GM19455 (cell line): ENCODE results near the gene ARHGAP15.

ENCODE experiments used
- ATAC-seq: cut with Tn5 transposase; IDR thresholded peaks from one replicate; pipeline ENCODE4 v1.9.1; 2021; ENCODE audit not compliant: unreplicated experiment

Gene ARHGAP15

DNA sequence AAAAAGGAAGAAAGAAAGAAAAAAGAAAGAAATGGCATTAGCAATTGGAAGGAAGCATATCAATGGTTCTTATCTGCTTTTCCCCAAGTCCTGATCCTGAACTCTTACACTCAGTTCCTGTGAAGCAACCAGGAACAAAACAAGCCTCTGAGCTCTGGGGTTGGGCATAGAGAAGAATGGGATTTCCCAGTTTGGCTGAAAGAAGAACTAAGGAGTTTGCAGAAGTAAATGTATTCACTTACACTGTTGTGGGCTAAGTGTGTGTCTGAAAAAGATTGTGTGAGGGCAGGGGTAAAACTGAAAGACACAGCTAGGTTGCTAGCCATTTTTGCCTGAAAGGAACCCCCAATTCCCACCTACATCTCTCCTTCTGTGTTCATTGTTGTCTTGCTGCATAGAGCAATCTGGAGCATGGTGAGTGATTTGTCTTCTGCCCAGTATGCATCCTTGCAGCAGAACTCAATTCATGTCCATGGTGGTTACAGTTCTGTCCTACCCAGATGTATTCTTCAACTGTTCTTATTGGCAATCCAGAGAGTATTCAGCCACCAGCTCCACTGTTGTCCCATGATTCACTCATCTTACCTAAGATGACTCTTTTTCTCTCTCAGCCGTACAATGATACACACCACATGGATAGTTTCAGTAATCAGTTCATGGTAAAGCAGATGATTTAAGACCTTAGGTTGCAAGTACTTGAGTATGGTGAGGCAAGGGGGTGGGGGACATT is 348.7 kb downstream of the ARHGAP15 start:
- no peak for ATAC-seq

DNA sequence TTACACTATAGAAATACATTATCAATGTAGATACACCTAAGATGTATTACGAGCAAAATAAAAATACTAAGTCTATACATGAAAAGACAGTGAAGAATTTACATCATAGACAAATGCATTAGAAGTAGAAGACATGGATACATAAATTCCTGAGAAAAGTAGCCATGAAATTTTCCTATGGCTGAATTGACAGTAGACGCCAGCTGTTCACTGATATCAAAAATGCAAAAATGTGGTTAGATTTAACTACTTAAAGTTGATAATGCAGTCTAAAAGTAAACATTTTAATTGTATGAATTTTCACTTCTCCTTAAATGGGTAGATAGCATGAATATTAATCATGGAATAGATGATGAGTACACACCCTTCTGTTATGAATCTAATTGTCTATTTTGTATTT is 350.9 kb downstream of the ARHGAP15 start:
- no peak for ATAC-seq

DNA sequence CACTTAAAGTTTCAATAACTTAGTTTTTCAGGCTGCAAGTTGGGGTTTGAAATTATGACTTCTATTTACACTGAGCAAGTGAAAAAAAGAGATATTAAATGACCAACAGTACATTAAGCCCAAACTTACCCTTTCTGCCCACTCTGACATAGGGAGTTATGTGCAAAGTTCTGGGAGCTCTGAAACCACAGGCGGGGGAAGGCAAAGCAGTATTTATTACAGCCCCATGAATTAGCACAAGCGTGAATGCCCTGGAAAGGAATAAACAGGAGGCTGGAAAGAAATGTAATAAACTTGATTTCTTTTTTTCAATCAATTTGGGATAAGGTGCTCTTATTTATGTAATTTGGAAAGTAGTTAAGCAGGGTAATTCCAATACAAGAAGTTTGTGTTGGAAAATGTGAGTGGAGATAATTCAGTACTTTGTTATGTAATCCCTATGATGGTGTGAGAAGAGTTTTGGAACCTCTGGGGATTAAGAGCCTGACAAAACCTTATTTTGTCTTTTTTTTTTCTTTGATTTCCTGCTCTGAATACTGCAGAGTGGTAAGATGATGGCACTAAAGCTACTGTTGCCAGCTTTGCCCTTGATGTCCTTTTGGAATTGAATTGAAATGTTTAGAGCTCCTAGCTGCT is 351.5 kb downstream of the ARHGAP15 start:
- no peak for ATAC-seq

DNA sequence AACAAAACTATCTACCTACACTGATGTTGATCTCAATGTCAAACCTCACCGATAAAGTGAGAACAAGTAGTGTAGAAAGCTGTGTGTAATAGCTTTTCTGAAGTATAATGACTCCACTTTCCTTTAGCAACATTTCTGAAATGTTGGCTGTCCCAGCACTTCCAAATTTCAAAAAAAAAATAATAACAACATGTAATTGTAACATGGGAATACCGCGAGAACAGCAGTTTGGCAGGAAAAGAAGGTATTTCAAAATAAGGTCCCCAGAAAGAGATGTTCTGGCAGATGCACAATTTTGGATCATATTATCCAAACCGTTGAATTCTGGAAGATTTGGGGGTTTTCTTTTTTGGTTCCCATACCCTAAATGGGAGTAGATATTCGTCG is 352.0 kb downstream of the ARHGAP15 start:
- no peak for ATAC-seq

DNA sequence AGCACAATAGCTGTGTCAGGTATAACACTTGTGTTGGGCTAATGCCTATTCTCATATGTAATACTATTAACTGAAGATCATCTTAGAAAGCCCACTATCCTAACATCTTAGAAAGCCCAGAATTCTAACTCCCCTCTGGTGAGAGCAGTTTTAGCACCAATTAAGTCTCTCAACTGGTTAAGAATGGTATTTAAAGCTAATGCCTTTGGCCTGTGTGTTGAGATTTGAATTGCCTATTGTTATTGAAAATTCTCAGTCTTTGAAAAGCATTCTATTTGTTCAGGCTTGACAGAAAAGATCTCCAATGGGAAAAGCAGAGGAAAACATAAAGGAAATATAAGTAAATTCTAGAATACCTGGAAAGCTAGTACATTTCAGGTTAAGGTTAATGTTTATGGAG is 352.5 kb downstream of the ARHGAP15 start:
- ATAC-seq = no peak

DNA sequence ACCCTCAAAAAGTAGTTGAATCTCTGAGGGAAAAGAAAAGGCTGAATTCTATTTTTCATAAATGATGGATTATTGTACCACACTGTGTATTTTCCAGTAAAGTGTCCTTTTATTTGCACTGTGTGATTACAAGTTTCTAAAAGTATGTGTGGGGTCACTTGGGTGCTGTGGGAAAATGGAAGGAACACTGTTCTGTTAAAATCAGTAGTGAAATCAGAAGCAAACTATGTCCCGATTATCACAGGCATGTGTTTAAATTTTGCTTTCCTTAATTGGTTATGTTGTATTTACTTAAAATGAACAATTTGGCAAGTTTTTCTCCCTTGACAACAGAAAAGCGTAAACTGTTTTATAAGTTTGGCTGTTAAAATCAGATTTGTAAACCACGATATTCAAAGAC is 353.1 kb downstream of the ARHGAP15 start:
- no peak for ATAC-seq

DNA sequence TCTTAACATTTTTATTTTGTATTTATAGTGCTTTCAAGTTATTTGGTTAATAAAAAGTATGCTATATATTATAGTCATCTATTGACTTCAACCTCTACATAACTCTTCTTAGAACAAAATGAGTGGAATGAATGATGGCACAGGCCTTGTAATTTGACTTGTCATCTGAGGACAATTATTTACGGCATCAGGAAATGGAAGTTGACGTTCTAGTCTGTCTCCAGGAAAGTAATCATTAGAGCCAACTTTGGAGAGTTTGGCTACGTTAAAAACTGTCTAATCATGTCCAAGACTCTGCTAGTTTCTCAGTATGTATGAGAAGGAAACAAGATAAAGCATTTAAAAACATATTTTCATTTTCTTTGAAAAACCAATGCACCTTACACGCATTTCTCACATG is 353.6 kb downstream of the ARHGAP15 start:
- no peak for ATAC-seq

DNA sequence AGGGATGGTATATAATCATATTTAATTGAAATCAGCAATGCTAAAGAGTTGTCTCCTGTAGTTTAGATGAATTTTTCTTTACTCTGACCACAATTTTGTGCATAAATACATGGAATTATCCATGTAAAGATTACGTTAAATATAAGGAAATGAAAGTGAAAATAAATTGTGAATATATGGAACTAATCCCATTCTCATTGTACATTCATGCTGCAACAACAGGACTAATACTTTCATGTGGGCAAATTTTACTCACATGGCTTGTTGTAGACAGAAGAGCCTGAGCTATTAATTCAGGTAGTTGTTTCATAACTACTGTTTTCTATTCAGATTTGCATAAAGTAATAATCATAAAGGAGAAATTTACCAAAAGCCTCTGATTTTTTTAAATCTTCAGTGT is 357.8 kb downstream of the ARHGAP15 start:
- ATAC-seq = no peak

DNA sequence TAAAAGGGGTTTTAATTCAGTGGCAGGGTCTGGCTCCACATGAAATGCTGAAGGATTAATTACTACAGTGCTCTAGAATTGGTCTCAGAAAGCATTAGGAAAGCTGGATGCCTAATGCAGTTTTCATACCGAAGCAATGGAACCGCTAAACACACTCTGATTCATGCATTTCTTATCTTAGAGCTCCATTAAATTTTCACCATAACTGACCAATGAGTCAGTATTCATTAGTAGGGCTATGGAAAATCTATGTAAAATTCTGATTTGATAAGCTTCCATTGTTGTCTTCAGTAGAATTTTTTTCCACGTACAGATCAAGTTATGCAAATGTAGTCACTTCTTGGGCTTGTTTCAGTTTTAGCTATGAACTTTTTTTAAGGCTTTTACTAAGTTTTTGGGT is 359.9 kb downstream of the ARHGAP15 start:
- no peak for ATAC-seq

DNA sequence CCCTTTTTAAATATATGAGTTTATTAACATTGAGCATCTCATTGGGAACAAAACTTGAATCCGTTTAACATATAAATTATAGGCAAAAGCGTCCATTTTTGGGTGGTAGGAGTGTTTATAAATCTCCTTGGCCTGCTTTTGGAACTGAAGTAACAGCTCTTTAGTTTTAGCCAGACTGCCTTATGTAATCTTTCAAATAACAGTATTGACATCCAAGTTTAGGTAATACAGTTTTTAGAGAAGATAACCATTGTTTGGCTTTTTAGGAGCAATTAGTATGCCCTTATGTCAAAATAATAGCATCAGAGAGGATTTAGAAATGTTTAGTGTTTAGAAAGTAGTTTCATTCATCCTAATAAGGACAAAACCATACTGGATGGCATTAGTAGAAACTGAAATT is 361.9 kb downstream of the ARHGAP15 start:
- ATAC-seq = no peak

DNA sequence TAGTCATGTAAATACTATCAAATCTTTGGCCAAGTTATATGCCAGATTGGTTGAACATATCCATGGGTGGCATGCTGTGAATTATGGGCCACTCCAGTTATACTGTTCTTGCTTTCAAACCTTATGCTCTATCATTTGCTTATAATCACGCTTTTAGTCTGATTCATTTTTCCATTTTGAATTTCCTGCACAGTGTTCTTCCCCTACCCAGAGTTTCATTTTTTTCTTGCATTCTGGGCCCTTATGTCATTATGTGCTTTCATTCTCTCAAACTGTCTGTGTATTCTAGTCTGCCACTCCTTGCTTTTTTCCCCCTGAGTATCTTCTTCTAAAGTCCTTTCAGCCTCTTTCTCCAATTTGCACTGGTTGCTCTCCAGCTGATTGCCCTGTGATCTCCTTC is 364.1 kb downstream of the ARHGAP15 start:
- ATAC-seq = no peak

DNA sequence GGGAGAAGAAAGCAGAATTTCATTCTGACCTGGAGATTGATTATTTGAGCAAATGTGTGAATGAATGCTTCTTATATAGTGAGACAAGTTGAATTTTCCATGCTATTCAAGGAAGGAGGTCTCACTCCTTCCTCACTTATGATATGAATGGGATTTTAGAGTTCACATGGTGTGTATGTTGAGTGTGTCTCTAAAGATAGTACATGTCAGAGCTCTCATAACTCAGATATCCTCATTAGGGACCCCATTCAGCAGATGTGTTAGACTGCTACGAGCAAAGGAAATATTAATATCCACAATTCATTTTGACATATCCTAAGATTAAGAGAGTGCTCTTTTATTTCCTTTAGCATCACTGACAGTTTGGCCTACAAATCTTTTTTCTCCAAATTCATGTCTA is 368.5 kb downstream of the ARHGAP15 start:
- ATAC-seq = no peak

DNA sequence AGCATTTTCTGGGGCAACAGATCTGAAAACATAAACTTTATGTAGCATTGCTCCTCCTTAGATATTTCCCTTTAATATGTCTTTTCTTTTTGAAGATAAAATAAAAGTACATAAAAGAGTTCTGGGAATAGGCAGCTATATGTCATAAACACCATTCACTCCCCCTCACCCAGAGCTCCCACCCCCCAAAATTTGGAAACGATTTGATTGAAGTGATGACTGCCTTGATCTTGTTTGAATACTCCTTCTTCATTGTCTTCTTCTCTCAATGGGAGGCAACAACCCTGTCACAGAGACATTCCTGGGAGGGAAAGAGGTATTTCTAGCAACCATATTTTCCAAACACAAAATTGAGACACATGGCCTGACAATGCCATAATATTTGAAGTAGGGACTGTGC is 369.3 kb downstream of the ARHGAP15 start:
- no peak for ATAC-seq

DNA sequence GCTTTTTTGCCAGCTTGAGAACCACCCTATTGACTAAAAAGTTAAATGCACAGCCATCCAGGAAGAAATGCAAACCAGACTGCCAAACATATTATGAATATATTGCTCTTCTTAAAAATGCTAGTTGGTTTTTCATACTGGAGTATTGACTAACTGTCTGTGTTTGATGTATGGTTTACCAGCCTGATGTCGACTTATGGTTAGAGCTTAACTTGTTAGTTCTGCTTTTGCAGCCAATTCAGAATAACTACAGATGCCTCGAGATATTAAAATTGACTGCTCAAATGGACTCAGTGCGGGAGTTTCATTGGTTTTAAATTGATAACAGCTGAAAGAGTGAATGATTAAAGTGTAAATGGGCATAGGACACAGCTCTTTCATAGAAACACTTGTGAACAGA is 369.8 kb downstream of the ARHGAP15 start:
- ATAC-seq = no peak

DNA sequence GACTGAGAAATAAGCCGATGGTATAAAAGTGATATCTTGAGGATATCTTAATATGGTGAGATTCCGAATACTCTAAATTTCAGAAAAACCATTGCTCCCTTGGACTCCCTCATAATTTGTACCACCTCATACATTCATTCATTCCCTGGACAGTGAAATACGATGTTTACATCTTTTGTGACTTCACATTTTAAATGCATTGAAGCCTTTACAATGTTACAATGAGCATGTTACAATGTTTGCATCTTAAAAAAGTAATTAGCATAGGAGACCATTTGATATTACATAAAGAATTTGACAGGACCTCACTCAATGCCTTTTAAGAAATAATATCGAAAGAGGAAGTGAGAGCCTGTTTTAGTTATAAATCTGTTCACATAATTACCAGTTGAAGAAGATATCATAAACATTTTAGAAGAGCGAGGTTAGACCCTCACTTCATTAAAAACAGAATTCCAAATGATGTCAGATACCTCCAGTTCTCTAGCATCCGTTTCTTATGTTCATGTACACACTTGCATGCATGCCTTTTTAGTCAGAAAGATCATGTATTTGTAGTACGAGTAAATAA is 372.0 kb downstream of the ARHGAP15 start:
- no peak for ATAC-seq

DNA sequence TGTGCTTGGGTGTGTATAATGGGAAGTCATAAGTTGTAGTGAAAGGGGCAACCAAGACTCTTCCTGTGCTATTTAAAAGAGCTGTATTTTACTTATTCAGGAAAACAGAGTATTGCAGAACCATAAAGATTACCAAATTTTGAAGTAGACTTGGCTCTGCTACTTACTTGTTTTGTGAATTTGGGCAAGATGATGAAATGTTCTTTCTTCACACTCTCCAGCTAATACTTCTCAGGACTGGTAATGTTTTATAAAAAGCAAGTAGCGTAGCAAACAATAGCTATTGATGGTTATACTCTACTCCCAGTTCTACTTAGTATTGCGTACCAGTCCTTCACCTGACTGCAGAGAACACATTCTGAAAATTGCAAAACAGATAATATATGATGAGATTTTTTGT is 374.1 kb downstream of the ARHGAP15 start:
- ATAC-seq = no peak

DNA sequence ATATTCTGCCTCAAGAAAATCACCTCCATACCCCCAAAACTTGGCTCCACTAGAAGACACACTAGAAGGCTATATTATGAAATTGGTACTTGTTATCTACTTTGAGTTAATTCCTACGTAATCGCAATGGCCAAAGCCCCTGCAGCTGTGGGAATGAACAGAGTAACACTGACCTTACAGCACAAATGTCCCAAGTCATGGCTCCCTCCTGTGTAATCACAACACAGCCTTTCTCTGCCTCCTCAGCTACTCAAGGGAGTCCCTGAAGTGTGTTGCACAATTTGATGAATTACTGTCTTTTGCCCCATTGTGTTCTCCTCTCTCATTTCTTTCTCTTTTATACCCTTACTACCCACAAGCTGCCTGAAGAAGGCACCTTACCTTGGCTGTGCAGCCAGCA is 375.2 kb downstream of the ARHGAP15 start:
- ATAC-seq = no peak

DNA sequence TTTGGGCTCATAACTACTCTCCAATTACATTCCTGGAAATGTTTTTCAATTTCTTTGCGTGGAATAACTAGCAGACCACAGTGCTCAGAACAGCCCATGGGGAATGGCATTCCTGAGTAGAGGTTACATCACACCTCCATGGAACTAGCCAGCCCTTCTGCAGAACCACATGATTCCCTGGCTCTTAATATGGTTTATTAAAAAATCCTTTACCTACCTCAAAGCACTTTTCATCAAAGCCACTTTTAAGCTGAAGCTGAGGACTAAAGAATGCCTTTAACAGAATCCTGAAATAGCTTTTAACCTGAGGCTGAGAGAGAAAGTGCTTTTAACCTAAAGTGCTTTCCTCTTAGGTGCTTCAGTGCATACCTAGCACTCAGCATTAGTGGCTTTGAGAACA is 376.3 kb downstream of the ARHGAP15 start:
- no peak for ATAC-seq

DNA sequence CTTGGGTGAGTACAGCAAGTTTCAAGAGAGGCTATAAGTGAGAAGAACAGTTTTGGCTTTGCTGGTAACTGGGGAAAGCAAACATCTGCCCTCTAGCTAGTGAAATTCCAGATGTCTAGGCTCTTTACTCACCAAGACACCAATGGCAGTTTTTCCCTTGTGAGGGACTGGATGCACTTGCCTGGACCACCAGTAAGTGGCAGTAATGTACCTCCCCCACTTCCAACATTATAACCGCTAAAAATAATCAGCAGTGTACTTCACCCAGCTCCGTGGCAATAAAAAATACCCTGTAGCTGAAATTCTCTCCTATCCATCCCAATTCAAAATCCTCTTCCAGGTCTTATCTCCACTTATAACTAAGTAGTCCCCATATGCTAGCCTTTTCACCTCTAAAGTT is 383.9 kb downstream of the ARHGAP15 start:
- ATAC-seq = peak; percentile 77

DNA sequence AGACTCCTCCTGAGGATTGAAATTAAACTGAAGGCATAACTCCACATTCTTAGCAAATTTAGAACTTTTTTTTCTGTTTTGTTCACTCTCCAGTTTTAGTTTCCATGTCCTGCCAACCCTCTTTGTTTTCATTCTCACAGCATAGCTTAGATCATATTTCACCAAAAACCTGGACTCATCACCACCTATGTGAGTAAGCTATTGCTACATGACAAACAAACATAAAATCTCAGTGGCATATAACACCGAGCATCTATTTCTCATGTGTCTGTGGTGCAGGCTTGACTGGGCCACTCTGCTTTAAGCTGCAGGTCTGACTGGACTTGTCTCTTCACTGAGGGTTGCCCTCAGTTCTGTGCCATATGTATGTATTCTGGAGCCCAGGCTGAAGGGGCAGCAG is 385.2 kb downstream of the ARHGAP15 start:
- no peak for ATAC-seq

DNA sequence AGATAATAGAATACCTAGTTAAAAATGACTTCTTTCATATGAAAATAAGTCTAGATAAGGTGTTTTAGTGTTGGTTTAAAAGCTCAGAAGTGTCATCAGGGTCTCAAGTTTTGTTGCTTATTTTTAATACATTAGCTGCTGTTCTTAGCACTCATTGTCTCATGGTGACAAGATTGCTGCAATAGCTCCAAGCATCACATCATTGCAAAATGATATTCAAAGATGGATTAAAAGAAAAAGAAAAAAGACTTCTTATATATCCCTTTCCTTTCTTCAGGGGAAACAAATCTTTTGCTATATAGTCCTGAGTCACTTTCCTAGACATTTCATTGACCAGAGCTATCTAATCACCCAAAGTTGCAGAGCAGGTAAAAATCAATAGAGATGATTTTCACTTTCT is 386.1 kb downstream of the ARHGAP15 start:
- no peak for ATAC-seq

DNA sequence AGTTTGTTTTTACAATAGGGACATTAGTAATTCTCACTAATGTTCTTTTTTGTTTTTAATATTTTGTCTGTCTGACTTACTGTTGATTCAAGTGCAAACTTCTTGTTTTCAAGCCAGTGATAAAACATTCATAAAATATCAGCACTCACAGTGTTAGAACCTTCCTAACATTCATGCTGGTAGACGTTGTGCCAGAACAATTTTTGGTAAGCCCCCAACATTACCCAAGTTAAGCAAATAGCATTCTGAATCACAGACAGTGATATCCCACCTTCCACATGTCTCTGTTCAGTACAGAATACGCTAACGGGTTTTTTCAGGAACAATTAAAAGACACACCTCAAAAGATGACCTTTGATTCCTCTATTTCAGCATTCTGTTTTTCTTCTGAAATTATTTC is 390.3 kb downstream of the ARHGAP15 start:
- ATAC-seq = no peak

DNA sequence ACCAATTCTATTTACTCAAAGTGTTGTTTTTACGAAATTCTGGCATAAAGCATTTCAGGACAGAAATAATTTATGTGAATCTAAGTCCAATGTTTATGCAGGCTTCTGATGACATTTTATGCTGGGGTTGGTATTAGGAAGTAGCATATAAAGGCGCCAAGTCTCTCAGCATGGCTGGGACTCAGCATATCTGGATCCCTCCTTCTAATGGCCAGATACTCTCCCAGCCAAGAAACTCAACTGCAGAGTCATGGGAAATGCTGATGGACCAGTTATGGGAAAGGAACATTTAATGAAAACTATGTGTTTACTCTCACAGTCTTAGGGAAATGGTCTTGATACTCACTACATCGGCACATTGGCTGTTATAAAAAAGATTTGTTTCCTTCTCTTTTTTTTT is 392.2 kb downstream of the ARHGAP15 start:
- no peak for ATAC-seq
